HG02610 (cell line): Measurements from ENCODE around the gene DHRSX.
"Not testable (repeated sequence)": the region's sequence is repeated elsewhere in the genome, so short reads cannot be mapped to it uniquely, and the experiment has no call there.

ENCODE experiments used
- ATAC-seq: cut with Tn5 transposase; IDR thresholded peaks from one replicate; pipeline ENCODE4 v1.9.1; 2021; ENCODE audit warnings: mild to moderate bottlenecking, moderate library complexity; ENCODE audit not compliant: unreplicated experiment

Gene DHRSX

DNA sequence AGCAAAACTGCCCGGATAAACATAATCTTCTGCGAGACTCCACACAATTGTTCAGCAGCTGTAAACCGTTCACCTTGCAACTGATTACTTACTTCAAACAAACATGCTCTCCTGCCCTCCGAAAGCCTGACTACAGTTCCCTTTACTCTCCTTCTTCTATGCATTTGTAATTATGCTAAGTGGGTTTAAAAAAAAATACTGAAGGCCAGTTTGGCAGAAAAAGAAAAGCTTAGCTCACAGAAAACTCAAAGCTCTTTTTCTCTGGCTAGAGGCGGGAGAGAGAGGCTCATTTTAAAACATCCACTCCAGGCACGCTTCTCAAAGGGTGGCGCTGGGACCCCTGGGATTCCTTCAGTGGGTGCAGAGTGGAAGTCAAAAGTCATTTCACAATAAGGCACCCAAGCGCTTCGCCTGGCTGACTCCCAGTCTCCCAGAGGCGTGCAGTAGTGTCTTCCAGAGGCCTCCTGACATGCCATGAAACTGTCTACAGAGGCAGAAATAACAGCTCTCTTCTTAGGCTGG is 1.9 kb downstream of the DHRSX start:
- no peak for ATAC-seq

GRCh38 chrX:2497961-2498780 is 2.6 kb downstream of the DHRSX start:
- ATAC-seq, result no peak

DNA sequence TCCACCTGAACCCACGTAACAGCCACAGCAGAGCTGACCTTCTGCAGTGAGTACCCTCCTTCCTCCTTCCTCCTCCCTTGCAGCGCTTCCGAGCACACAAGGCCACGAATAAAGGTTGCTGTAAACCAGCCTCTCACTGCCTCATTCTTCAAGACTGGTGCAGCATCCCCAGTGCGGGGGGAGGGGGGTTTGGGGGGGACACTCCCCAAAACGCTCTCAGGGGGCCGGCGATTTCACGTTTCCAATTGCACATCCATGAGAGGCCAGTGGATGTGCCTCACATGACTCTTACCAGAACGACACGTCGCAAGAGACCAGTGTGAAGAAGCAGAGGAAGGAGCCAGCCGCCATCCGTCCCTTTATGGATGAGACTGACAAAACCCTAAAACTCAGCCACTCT is 5.2 kb downstream of the DHRSX start:
- no peak for ATAC-seq

DNA sequence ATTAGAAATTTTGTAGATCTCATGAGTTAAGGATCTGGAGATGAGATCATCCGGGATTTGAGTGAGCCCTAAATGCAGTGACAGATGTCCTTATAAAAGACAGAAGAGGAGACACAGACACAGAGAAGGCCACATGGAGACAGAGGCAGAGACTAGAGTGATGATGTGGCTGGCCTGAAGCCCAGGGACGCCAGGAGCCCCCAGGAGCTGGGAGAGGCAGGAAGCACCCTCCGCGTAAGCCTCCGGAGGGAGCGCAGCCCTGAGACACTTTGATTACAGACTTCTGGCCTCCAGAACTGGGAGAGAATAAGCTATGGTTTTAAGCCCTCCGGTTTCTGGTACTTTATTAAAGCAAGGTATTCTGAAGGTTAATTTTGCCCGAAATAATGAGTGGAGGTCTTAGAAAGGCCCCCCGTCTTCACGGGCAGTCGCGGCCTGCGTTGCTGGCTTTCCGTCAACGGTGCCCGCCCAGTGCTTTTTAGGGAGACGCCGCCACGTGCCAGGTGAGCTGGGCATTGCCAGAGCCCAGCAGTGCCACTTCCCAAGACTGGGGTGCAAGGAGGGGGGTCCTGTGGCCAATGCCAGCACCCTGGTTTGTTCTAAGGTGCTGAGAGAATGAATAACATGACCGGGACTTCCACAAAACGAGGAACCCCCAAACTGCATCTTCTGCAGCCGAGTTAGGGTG is 8.1 kb downstream of the DHRSX start:
- ATAC-seq, result no peak

- ATAC-seq, result no peak
Measured at GRCh38 chrX:2490634-2491033, 10.1 kb downstream of the DHRSX start.

DNA sequence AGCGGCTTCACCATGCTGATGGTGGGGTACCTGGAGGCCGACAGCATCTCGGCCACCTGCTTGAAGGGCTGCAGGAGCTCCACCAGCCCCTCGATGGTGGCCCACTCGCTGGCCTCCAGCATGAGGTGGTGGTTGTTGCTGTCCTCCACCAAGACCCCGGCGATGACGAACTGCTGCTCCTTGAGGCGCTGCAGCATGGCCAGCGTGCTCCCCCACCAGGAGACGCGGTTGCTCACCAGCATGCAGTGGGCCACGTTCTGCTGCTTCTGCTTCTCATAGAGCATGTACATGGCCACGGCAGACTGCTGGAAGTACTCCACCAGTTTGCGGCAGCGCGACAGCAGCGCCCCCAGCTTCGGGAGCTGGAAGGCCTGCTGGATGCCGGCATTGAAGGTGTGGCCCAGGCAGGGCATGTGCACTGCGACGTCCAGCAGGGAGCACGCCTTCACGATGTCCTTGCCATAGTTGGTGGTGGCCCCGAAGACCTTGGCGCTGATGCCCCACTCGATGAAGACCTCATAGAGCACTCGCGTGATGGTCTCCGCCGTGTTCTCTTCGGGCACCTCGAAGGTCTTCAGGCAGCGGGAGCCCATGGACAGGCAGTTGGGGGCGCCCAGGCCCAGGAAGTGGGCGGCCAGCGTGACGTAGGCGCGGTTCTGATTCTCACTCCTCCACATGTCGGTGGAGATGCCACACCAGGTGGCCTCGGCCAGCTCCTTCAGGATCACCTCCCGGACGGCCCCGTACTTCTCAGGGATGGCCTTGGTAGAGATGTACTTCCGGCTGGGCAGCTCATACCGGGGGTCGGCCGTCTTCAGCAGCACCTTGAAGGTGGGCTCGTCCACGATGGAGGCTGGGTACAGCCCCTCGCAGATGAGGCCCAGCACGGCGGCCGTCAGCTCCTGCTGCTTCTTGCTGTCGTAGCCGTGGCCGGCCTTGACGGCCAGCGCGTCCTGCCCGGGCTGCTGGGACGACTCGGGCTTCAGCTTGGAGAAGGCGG is 11.0 kb downstream of the DHRSX start:
- no peak for ATAC-seq

DNA sequence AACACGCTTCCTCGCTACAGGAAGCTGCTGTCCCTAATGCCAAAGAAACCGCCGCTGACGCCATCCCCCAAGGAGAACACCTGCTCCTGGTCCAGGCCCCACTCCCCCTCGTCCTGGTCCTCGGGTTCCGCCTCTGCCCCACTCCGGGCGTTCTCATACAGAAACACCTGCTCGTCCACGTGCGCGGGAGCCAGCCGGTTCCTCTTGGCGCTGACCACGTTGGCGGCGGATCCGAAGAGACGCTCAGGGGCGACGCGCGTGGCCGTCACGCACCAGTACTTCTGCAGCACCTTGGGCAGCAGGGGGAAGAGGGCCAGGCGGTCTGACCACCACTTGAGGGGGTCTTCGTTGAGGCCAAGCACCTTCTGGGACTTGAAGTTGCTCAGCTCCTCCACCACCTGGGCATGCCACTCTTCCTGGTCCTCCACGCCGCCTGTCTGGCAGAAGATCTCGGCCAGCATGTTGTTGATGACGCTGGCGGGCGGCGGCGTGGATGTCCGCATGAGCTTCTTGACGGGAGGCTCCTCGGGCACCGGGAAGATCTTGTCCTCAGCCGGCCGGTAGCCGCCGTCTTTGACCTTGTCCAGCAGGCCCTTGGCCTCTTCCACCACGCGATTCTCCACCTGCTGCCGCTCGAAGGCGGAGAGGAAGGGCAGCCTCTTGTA is 12.0 kb downstream of the DHRSX start:
- no peak for ATAC-seq

GRCh38 chrX:2487366-2487765 is 13.4 kb downstream of the DHRSX start:
- ATAC-seq, result no peak

GRCh38 chrX:2486476-2487133 is 14.2 kb downstream of the DHRSX start:
- no peak for ATAC-seq

GRCh38 chrX:2485789-2486345 is 14.9 kb downstream of the DHRSX start:
- ATAC-seq, result no peak

DNA sequence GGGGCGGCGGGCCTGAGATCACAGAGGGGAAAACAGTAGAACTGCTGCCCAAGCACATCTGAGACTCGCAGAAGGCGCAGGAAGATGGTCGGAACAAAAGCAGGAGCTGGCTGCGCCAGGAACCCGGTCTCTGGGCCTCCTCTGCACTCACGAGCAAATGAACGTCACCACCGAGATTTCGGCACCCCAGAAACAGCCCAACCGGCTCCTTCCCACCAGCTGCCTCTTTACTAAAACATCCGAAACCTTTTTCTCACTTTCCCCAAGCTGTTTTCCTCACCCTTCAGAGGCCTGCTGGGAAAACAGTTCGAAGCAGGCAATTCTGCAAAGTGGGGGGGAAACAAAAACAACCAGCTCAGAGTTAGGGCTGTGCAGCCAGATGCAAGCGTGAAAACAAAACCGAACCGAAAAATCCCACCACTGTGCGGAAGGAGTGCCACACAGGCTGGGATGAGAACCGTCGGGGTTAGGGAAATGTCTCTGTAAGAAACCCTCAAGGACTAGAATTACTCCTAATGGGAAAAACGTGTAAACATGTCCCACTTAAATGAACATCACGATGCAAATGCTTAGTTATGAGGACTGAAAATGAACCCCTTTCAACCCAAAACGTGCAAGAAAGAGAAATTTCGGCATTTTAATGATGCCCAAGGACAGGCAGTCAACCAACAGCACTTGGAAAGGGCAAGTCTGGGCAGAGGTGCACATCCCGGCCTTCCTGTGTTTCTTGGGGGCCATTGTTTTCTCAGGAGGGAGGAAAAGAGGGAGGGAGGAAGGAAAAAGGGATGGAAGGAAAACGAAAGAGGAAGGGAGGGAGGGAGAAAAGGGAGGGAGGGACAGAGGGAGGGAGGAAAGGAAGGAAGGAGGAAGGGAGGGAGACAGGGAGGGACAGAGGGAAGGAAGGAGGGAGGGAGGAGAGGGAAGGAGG is 15.8 kb downstream of the DHRSX start:
- ATAC-seq, result no peak

DNA sequence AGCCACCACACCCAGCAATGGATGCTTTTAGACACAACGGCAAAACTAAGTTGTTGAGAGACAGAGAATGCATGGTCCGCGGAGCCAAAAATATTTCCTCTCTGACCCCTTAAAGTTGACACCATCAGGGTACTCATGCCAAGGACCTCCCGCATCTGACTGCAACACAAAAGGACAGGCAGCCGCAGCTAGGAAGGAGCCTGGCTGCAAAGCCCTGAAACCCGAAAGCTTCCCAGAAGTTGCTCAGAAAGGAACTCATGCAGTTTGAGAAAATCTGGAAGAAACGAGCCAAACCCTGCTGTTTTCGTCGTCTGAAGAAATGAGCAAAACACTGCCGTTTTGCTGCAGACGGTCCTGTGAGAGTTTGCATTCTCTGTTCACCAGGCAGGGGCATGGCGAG is 16.5 kb downstream of the DHRSX start:
- ATAC-seq, result no peak

DNA sequence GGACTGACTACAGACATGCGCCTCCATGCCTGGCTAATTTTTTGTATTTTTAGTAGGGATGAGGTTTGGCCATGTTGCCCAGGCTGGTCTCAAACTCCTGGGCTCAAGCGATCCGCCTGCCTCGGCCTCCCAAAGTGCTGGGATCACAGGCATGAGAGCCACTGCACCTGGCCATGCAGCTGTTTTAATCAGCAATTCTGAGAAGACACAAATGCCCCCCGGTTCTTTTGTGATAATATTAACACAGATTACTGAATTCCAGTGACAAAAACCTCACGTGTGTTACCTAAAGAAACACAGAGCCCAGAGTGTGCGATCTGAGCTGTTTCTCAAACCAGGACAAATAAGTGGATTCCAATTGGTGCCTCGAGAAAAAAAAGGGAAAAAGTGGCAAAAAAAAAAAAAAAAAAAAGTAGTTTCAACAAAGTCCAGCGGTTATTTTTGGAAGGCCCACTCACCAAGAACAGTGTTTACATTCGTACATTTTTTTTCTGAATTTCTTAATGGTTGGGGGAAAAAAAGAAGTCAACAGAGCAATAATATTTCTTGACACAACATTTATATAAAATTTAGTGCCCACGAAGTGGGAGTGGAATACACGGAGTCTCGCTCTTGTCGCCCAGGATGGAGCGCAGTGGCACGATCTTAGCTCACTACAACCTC is 17.2 kb downstream of the DHRSX start:
- ATAC-seq, result no peak

- ATAC-seq, result not testable (repeated sequence)
Measured at GRCh38 chrX:2481597-2481996, 19.2 kb downstream of the DHRSX start.

DNA sequence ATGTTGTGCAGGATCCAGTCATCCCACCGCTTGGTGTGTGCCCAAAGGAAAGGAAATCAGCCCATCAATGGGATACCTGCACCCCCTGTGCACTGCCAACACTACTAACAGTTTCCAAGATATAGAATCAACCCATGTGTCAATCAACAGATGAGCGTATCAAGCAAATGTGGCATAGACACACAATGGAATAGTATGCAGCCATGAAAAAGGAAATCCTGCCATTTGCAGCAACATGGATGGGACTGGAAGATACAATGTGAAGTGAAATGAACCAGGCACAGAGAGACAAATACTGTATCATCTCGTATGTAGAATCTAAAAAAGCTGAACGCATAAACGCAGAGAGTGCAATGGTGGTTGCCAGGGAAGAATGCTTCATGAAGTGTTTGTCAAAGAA is 20.8 kb downstream of the DHRSX start:
- not testable (repeated sequence) for ATAC-seq

DNA sequence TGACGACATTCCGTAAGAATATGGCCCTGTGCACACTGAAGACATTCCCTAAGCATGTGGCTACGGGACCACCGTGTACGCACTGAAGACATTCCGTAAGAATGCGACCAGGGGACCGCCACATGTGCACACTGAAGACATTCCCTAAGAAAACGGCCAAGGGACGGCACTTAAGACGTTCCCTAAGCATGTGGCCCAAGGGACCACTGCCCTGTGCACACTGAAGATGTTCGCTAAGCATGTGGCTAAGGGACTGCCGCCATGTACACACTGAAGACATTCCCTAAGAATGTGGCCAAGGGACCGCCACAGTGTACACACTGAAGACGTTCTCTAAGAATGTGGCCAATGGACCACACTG is 21.4 kb downstream of the DHRSX start:
- ATAC-seq, result no peak

DNA sequence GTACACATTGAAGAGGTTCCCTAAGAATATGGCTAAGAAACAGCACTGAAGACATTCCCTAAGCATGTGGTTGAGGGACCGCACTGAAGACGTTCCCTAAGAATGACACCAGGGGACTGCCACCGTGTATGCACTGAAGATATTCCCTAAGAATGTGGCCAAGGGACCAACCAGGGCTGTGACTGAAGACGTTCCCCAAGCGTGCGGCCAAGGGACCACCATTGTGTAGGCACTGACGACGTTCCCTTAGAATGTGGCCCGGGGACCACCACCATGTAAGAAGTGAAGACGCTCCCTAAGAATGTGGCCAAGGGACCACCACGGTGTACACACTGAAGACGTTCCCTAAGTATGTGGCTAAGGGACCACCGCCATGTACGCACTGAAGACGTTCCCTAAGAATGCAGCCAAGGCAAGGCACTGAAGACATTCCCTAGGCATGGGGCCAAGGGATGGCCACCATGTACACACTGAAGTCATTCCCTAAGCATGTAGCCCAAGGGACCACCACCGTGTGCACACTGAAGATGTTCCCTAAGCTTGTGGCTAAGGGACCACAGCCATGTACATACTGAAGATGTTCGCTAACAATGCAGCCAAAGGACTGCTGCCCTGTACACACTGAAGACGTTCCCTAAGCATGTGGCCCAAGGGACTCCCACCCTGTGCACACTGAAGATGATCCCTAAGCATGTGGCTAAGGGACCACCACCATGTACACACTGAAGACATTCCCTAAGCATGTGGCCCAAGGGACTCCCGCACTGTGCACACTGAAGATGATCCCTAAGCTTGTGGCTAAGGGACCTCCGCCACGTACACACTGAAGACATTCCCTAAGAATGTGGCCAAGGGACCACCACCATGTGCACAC is 22.0 kb downstream of the DHRSX start:
- ATAC-seq, result no peak
